ENCODE data around the gene IMP4.

- TF ChIP-seq CTCF (IDR thresholded peaks at IDR 0.05; ENCODE audit: low read depth, low read length) (no peak), EZH2phosphoT487 (IDR thresholded peaks at IDR 0.05; ENCODE audit: low read depth) (no peak)
These were observed 43.0 kb downstream of the IMP4 start for GRCh38 chr2:130385709-130386108.
